IMR-90 (cell line): ENCODE results near the gene ADCYAP1R1. TPM values are rescaled to one million over a fixed set of nuclear protein-coding genes. Genes with fewer than 3 reads are reported as not detected.

Source experiments
- ATAC-seq: fragments of 200-7000 bp; cut with Tn5 transposase; 2 replicates; pipeline ENCODE4 v1.9.1; 2020; ENCODE audit warnings: low read depth, mild to moderate bottlenecking, moderate library complexity
- BruUV-seq: library from RNA; stranded (reverse); fragments of 400-500 nt; replicated peaks from 2 replicates; lab custom pipeline; 2021; lab: Mats Ljungman, UMichigan
- CTCF ChIA-PET: fragments of 300-600 bp; formaldehyde crosslinking; extraction: SDS; loops from one replicate; lab custom pipeline; 2021; ENCODE audit warnings: antibody characterized with exemption; lab: Yijun Ruan, JAX
- POLR2A ChIA-PET: fragments of 300-600 bp; sonication (Branson Sonifier 250); formaldehyde crosslinking; loops from one replicate; lab custom pipeline; 2022; ENCODE audit warnings: antibody characterized with exemption; ENCODE audit not compliant: unreplicated experiment; lab: Charles Lee
- DNase-seq: peaks from one replicate; pipeline ENCODE4 v3.0.0; 2013
- H2AFZ ChIP-seq: replicated peaks from 2 replicates; pipeline ENCODE3; 2013; ENCODE audit warnings: low read length, mild to moderate bottlenecking; ENCODE audit not compliant: poor library complexity
- H2AK5ac ChIP-seq: 2 replicates; pipeline ENCODE4 v1.6.1; 2013; ENCODE audit warnings: low read depth, low read length, inconsistent platforms
- H2AK9ac ChIP-seq: replicated peaks from 2 replicates; pipeline ENCODE3; 2013; ENCODE audit warnings: mild to moderate bottlenecking, low read depth, low read length, moderate library complexity; ENCODE audit not compliant: poor library complexity
- H2BK120ac ChIP-seq: 2 replicates; pipeline ENCODE4 v1.6.1; 2013; ENCODE audit warnings: low read depth, low read length, inconsistent platforms
- H2BK15ac ChIP-seq: 3 replicates; pipeline ENCODE4 v1.6.1; 2013; ENCODE audit warnings: low read depth, low read length, inconsistent platforms
- H2BK20ac ChIP-seq: 2 replicates; pipeline ENCODE4 v1.6.1; 2013; ENCODE audit warnings: low read depth, mild to moderate bottlenecking, inconsistent platforms, low read length, moderate library complexity
- H2BK5ac ChIP-seq: 2 replicates; pipeline ENCODE4 v1.6.1; 2013; ENCODE audit warnings: mild to moderate bottlenecking, low read depth, low read length, inconsistent platforms; ENCODE audit not compliant: poor library complexity, severe bottlenecking
- H3K14ac ChIP-seq: replicated peaks from 2 replicates; pipeline ENCODE4 v1.6.1; 2013; ENCODE audit warnings: low read depth, low read length, inconsistent platforms
- H3K18ac ChIP-seq: 2 replicates; pipeline ENCODE4 v1.6.1; 2013; ENCODE audit warnings: low read depth, low read length, control low read depth
- H3K23ac ChIP-seq: 2 replicates; pipeline ENCODE4 v1.6.1; 2013; ENCODE audit warnings: low read depth, low read length, inconsistent platforms
- H3K27ac ChIP-seq: 2 replicates; pipeline ENCODE4 v1.5.1; 2013; ENCODE audit warnings: mild to moderate bottlenecking, control low read depth, low read length; ENCODE audit not compliant: insufficient read depth
- H3K27me3 ChIP-seq: 2 replicates; pipeline ENCODE4 v1.6.1; 2013; ENCODE audit warnings: low read length; ENCODE audit not compliant: control insufficient read depth, insufficient read depth
- H3K36me3 ChIP-seq: 2 replicates; pipeline ENCODE4 v1.6.1; 2013; ENCODE audit warnings: low read length, mixed read lengths; ENCODE audit not compliant: control insufficient read depth, insufficient read depth
- H3K4ac ChIP-seq: 2 replicates; pipeline ENCODE4 v1.6.1; 2013; ENCODE audit warnings: low read depth, low read length, inconsistent platforms
- H3K4me1 ChIP-seq: 2 replicates; pipeline ENCODE4 v1.6.1; 2013; ENCODE audit warnings: low read length, mixed read lengths; ENCODE audit not compliant: control insufficient read depth, insufficient read depth
- H3K4me2 ChIP-seq: 2 replicates; pipeline ENCODE4 v1.6.1; 2013; ENCODE audit warnings: low read depth, mild to moderate bottlenecking, control low read depth, low read length, moderate library complexity
- H3K4me3 ChIP-seq: 2 replicates; pipeline ENCODE4 v1.5.1; 2013; ENCODE audit warnings: low read depth, mild to moderate bottlenecking, control low read depth, low read length, moderate library complexity; ENCODE audit not compliant: insufficient read depth
- H3K56ac ChIP-seq: 2 replicates; pipeline ENCODE4 v1.6.1; 2013; ENCODE audit warnings: low read length, inconsistent platforms; ENCODE audit not compliant: insufficient read depth; ENCODE audit errors: extremely low read depth
- H3K79me1 ChIP-seq, 2 experiments: 2 replicates each; pipeline ENCODE4 v1.6.1; 2013; ENCODE audit warnings: low read length in 2 of 2, inconsistent platforms in 1 of 2, low read depth in 1 of 2
- H3K9ac ChIP-seq: 2 replicates; pipeline ENCODE4 v1.6.1; 2013; ENCODE audit warnings: low read depth, low read length, control low read depth
- H3K9me1 ChIP-seq: 2 replicates; pipeline ENCODE4 v1.6.1; 2013; ENCODE audit warnings: low read length, inconsistent platforms; ENCODE audit not compliant: insufficient read depth
- H3K9me3 ChIP-seq: 2 replicates; pipeline ENCODE4 v1.6.1; 2013; ENCODE audit warnings: low read length; ENCODE audit not compliant: control insufficient read depth, insufficient read depth
- H4K20me1 ChIP-seq: 2 replicates; pipeline ENCODE4 v1.6.1; 2013; ENCODE audit warnings: low read length, inconsistent platforms; ENCODE audit not compliant: insufficient read depth
- H4K5ac ChIP-seq: 2 replicates; pipeline ENCODE4 v1.6.1; 2013; ENCODE audit warnings: mild to moderate bottlenecking, low read depth, low read length, control low read depth
- H4K8ac ChIP-seq, 2 experiments: 2 replicates each; pipeline ENCODE4 v1.6.1; 2013; ENCODE audit warnings: low read depth in 2 of 2, low read length in 2 of 2, control low read depth in 1 of 2, inconsistent platforms in 1 of 2
- H4K91ac ChIP-seq: 2 replicates; pipeline ENCODE4 v1.6.1; 2013; ENCODE audit warnings: low read depth, low read length, inconsistent platforms; ENCODE audit not compliant: insufficient read depth
- BHLHE40 ChIP-seq: fragments of 150-350 bp; IDR thresholded peaks from 2 replicates; pipeline ENCODE4 v1.6.1; 2016; ENCODE audit warnings: mild to moderate bottlenecking, low read depth, low read length
- CHD1 ChIP-seq: IDR thresholded peaks from 2 replicates; pipeline ENCODE4 v1.6.1; 2012; ENCODE audit warnings: low read depth, low read length, improper control_type of control experiment
- ELK1 ChIP-seq: fragments of 150-350 bp; IDR thresholded peaks from 2 replicates; pipeline ENCODE4 v1.6.1; 2016; ENCODE audit warnings: low read depth, mild to moderate bottlenecking, low read length, moderate library complexity, borderline replicate concordance
- FOS ChIP-seq: fragments of 150-350 bp; IDR thresholded peaks from 2 replicates; pipeline ENCODE4 v1.6.1; 2016; ENCODE audit warnings: low read depth, low read length
- MAFK ChIP-seq: IDR thresholded peaks from 2 replicates; pipeline ENCODE4 v1.6.1; 2012; ENCODE audit warnings: low read depth, low read length, improper control_type of control experiment
- MAZ ChIP-seq: IDR thresholded peaks from 2 replicates; pipeline ENCODE4 v1.6.1; 2012; ENCODE audit warnings: low read depth, mild to moderate bottlenecking, low read length, improper control_type of control experiment, moderate library complexity, borderline replicate concordance
- MXI1 ChIP-seq: IDR thresholded peaks from 2 replicates; pipeline ENCODE4 v1.6.1; 2012; ENCODE audit warnings: low read depth, mild to moderate bottlenecking, low read length, moderate library complexity, borderline replicate concordance
- NFE2L2 ChIP-seq: fragments of 150-350 bp; IDR thresholded peaks from 2 replicates; pipeline ENCODE4 v1.6.1; 2016; ENCODE audit warnings: low read depth, mild to moderate bottlenecking, low read length
- POLR2A ChIP-seq: IDR thresholded peaks from 2 replicates; pipeline ENCODE4 v1.6.1; 2012; ENCODE audit warnings: mild to moderate bottlenecking, low read depth, low read length
- RAD21 ChIP-seq: IDR thresholded peaks from 2 replicates; pipeline ENCODE4 v1.6.1; 2012; ENCODE audit warnings: low read length, improper control_type of control experiment
- RFX5 ChIP-seq: IDR thresholded peaks from 2 replicates; pipeline ENCODE4 v1.8.0; 2012; ENCODE audit warnings: low read depth, mild to moderate bottlenecking, low read length, moderate library complexity
- USF2 ChIP-seq: fragments of 150-350 bp; IDR thresholded peaks from 2 replicates; pipeline ENCODE4 v1.6.1; 2017; ENCODE audit warnings: mild to moderate bottlenecking, antibody characterized with exemption, low read length, low read depth
- WGBS, 2 experiments: methylation state at CpG; one replicate each; pipeline versions ENCODE4 v1.1.5 to v1.1.7; 2013; ENCODE audit warnings: missing lambda C conversion rate in 2 of 2; ENCODE audit not compliant: insufficient read length in 1 of 2; ENCODE audit errors: extremely low coverage in 2 of 2; 5-methylcytosine and 5-hydroxymethylcytosine counted together
- dilution Hi-C: fragments of 300-500 bp; cut with HindIII; formaldehyde crosslinking; loops from one replicate; pipeline ENCODE4 v1.14.3; 2018; ENCODE audit warnings: low sequenced_read_pairs; ENCODE audit not compliant: unreplicated experiment
- in situ Hi-C: fragments of 300-500 bp; cut with MboI; formaldehyde crosslinking; loops from 3 replicates; pipeline ENCODE4 v1.14.3; 2019; ENCODE audit warnings: low sequenced_read_pairs, inconsistent platforms, mixed read lengths
- intact Hi-C: fragments of 100-400 bp; cut with micrococcal nuclease; formaldehyde crosslinking; loops from 2 replicates; pipeline ENCODE4 v1.10.0; 2022
- polyA plus RNA-seq, 3 experiments: library from polyadenylated mRNA; depleted of rRNA; stranded (reverse); fragments of >200 nt; gene quantifications; 2 replicates each; pipeline ENCODE4 v1.2.3, GENCODE V29; 2012; ENCODE audit warnings: low replicate concordance in 1 of 3
- total RNA-seq: library from RNA; depleted of rRNA; stranded (reverse); fragments of >200 nt; gene quantifications from 2 replicates; pipeline ENCODE4 v1.2.3, GENCODE V29; 2012
- TF ChIP-seq, protein P1 (sequence below): conservative IDR thresholded peaks from 2 replicates; pipeline ENCODE4 v1.5.1; 2012; ENCODE audit warnings: mild to moderate bottlenecking, low read depth, low read length, improper control_type of control experiment

The ADCYAP1R1 gene
- total and polyA plus RNA-seq, 2 of the 4 experiments (the other 2 are of a cell fraction) = not detected

DNA sequence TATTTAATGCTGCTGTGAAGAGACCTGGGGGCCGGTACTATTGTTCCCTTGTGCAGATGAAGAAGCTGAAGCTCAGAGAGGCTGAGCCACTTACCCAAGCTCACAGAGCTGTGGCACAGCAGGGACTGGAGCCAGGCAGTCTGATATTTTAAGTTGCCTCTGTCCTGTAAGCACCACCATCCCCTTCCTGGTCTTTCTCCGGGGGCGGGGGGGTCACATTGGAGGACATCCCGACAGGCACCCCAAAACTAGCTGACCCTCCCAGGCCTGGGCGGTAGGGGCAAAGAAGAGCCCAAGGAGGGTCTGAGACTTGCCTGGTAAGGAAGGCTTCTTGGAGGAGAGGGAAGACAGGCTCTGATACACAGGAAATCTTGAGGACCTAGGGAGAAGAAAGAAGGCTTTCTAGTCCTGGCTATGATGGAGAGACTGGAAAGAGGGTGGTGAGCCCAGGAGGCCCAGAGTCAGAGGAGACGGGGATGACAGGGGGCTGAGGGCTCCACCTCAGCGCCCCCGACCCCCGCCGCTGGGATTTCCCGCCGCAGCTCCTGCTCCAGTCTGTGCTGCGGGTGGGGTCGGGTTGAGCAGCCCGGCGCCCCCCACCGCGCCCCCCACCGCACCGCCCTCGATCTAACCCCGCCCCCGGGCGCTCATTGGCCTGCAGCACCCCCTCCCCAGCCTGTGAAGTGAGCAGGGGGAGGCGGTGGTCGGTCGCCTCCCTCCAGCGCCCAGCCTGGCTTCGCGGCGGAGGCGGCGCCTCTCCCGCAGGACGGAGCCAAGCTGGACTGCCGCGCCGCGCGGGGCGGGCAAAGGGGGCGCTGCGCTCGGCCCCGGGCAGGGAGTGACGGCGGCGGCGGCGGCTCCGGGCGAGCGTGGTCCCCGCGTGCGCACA, at the start of gene ADCYAP1R1 (continued):
- TF ChIP-seq NFE2L2 = no peak

- Histone ChIP-seq H3K27me3 (peaks cover 19% of the 10 kb centered on the region), H3K79me1 (no peaks in the 10 kb centered on the region), H3K4me2 (no peak overlapping the region), H3K9me3 (no peaks in the 10 kb centered on the region), H3K14ac (no peak overlapping the region), H2AFZ (no peak overlapping the region), H4K8ac (no peak overlapping the region), H3K9me1 (no peaks in the 10 kb centered on the region), H3K27ac (no peak overlapping the region), H3K4me1 (no peaks in the 10 kb centered on the region), H3K9ac (no peak overlapping the region), H4K20me1 (no peaks in the 10 kb centered on the region), H3K36me3 (no peaks in the 10 kb centered on the region), H2BK5ac (no peak overlapping the region), H2BK15ac (no peak overlapping the region), H4K91ac (no peak overlapping the region), H3K56ac (no peak overlapping the region), H2AK5ac (no peak overlapping the region), H2BK120ac (no peak overlapping the region), H4K5ac (no peak overlapping the region), H3K23ac (no peak overlapping the region), H2BK20ac (no peak overlapping the region), H3K4me3 (no peak overlapping the region), H2AK9ac (no peak overlapping the region), H3K4ac (no peak overlapping the region), H3K18ac (no peak overlapping the region)
- intact Hi-C loops = no loop called here
- ATAC-seq (no peak), DNase-seq (no peak)
- ChIA-PET CTCF (no interaction called here), POLR2A (no interaction called here)
- in situ Hi-C loops = no loop called here
- dilution Hi-C loops = no loop called here
- no TSS peak for BruUV-seq
- WGBS, 2 experiments = no CpG with 5 or more reads among the region's 2 CpGs
- TF ChIP-seq CHD1 (no peak), FOS (no peak), MXI1 (no peak), NFE2L2 (no peak), ELK1 (no peak), MAZ (no peak), POLR2A (no peak), RAD21 (no peak), RFX5 (no peak), BHLHE40 (no peak), MAFK (no peak), USF2 (no peak)
- TF ChIP-seq, protein P1, sequence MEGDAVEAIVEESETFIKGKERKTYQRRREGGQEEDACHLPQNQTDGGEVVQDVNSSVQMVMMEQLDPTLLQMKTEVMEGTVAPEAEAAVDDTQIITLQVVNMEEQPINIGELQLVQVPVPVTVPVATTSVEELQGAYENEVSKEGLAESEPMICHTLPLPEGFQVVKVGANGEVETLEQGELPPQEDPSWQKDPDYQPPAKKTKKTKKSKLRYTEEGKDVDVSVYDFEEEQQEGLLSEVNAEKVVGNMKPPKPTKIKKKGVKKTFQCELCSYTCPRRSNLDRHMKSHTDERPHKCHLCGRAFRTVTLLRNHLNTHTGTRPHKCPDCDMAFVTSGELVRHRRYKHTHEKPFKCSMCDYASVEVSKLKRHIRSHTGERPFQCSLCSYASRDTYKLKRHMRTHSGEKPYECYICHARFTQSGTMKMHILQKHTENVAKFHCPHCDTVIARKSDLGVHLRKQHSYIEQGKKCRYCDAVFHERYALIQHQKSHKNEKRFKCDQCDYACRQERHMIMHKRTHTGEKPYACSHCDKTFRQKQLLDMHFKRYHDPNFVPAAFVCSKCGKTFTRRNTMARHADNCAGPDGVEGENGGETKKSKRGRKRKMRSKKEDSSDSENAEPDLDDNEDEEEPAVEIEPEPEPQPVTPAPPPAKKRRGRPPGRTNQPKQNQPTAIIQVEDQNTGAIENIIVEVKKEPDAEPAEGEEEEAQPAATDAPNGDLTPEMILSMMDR = no peak
Observed at GRCh38 chr7:31003097-31003496, 49.0 kb upstream of the ADCYAP1R1 start.
